ENCODE data around the gene APBA1.

GRCh38 chr9:69504058-69504457 is 168.1 kb downstream of the APBA1 start:
- TF ChIP-seq CTCF (IDR thresholded peaks at IDR 0.05; ENCODE audit: insufficient read depth, low read depth, low read length): no peak
- no peak for TF ChIP-seq EZH2 (IDR thresholded peaks at IDR 0.05; ENCODE audit: insufficient read depth, low read length)

Data from astrocyte (in vitro differentiated cells and primary cell).